Panc1 (cell line): ENCODE data around the gene INTS3. TPM values are rescaled to one million over a fixed set of nuclear protein-coding genes. Genes with fewer than 3 reads are reported as not detected.

Source experiments
- ATAC-seq: fragments of 200-7000 bp; cut with Tn5 transposase; 2 replicates; pipeline ENCODE4 v1.9.1; 2020; ENCODE audit warnings: mild to moderate bottlenecking, moderate library complexity
- BruUV-seq: library from RNA; stranded (reverse); fragments of 400-500 nt; replicated peaks from 2 replicates; lab custom pipeline; 2021; lab: Mats Ljungman, UMichigan
- CTCF ChIA-PET: fragments of 300-600 bp; sonication (Branson Sonifier 250); formaldehyde crosslinking; loops from one replicate; lab custom pipeline; 2022; ENCODE audit warnings: antibody characterized with exemption; lab: Charles Lee
- POLR2A ChIA-PET: fragments of 300-600 bp; sonication (Branson Sonifier 250); formaldehyde crosslinking; loops from one replicate; lab custom pipeline; 2022; ENCODE audit warnings: antibody characterized with exemption; lab: Charles Lee
- DNase-seq: peaks from one replicate; pipeline ENCODE4 v3.0.0-alpha.2; 2010; ENCODE audit warnings: low read depth, low spot score
- H3K27ac ChIP-seq: 2 replicates; pipeline ENCODE4 v1.5.1; 2011; ENCODE audit warnings: mild to moderate bottlenecking, low read length, inconsistent platforms
- H3K27me3 ChIP-seq: fragments of 200-500 bp; sonication (Bioruptor generic); 2 replicates; pipeline ENCODE4 v1.6.0; 2014; ENCODE audit warnings: low read length, inconsistent platforms; ENCODE audit not compliant: control insufficient read depth, insufficient read depth
- H3K36me3 ChIP-seq: fragments of 200-500 bp; sonication (Bioruptor generic); 2 replicates; pipeline ENCODE4 v1.5.1; 2014; ENCODE audit warnings: inconsistent platforms, mild to moderate bottlenecking, low read length, moderate library complexity; ENCODE audit not compliant: control insufficient read depth, insufficient read depth
- H3K4me1 ChIP-seq: 2 replicates; pipeline ENCODE4 v1.5.1; 2011; ENCODE audit warnings: inconsistent platforms, mild to moderate bottlenecking, low read length, moderate library complexity; ENCODE audit not compliant: control insufficient read depth, insufficient read depth
- H3K4me3 ChIP-seq, 2 experiments: 2 replicates each; pipeline ENCODE4 v1.5.1; 2011 to 2012; ENCODE audit warnings: low read depth in 2 of 2, low read length in 2 of 2, mild to moderate bottlenecking in 2 of 2, inconsistent platforms in 1 of 2, moderate library complexity in 1 of 2
- H3K9me3 ChIP-seq: fragments of 200-500 bp; sonication (Bioruptor generic); 2 replicates; pipeline ENCODE4 v1.5.1; 2014; ENCODE audit warnings: low read depth, mild to moderate bottlenecking, inconsistent platforms, low read length, moderate library complexity; ENCODE audit not compliant: control insufficient read depth, insufficient read depth
- CTCF ChIP-seq: fragments of 450-650 bp; IDR thresholded peaks from 2 replicates; pipeline ENCODE4 v1.5.1; 2017; ENCODE audit warnings: mild to moderate bottlenecking
- POLR2AphosphoS5 ChIP-seq: IDR thresholded peaks from 2 replicates; pipeline ENCODE4 v1.6.1; 2012; ENCODE audit warnings: mild to moderate bottlenecking, low read depth, low read length, moderate library complexity
- REST ChIP-seq, 2 experiments: IDR thresholded peaks; 2 replicates each; pipeline ENCODE4 v1.6.1; 2011 to 2012; ENCODE audit warnings: low read depth in 2 of 2, control low read depth in 1 of 2, low read length in 1 of 2, mild to moderate bottlenecking in 1 of 2, moderate library complexity in 1 of 2; ENCODE audit not compliant: insufficient read depth in 1 of 2
- SIN3A ChIP-seq: IDR thresholded peaks from 2 replicates; pipeline ENCODE4 v1.6.1; 2012; ENCODE audit warnings: low read depth, mild to moderate bottlenecking, low read length, moderate library complexity, borderline replicate concordance; ENCODE audit not compliant: insufficient read depth
- TCF7L2 ChIP-seq: IDR thresholded peaks from 2 replicates; pipeline ENCODE4 v1.6.1; 2011; ENCODE audit warnings: mild to moderate bottlenecking, low read depth, low read length, inconsistent platforms
- in situ Hi-C: cut with HindIII; loops from 2 replicates; pipeline ENCODE4 v1.10.0; 2016; ENCODE audit warnings: low sequenced_read_pairs, low pct_unique_long_range_greater_than_20kb
- intact Hi-C: fragments of 100-400 bp; cut with micrococcal nuclease; formaldehyde crosslinking; loops from one replicate; pipeline ENCODE4 v1.10.0; 2022; ENCODE audit not compliant: unreplicated experiment
- total RNA-seq: library from RNA; stranded (reverse); gene quantifications from one replicate; pipeline ENCODE4 v1.2.1, GENCODE V29; 2021; ENCODE audit not compliant: unreplicated experiment

INTS3 gene
- total RNA-seq, 1 experiment from 2014 or later, result 77.3 TPM

- TF ChIP-seq CTCF, result no peak
- no peak for TF ChIP-seq REST (IDR thresholded peaks at IDR 0.05; ENCODE audit: insufficient read depth in 1 of 2, low read depth in 2 of 2, low read length in 1 of 2)
- TF ChIP-seq TCF7L2, result no peak
- TF ChIP-seq POLR2AphosphoS5, result no peak
- TF ChIP-seq SIN3A, result no peak
- in situ Hi-C loops, result no loop called here
- intact Hi-C loops, result loop anchor here (10.0 kb wide), 1 partner anchor 262 kb away; no protein-coding TSS in a partner anchor
- no peak overlapping the region for H3K27ac ChIP-seq
- H3K4me1 ChIP-seq, result peaks cover 8% of the 10 kb centered on the region
- no TSS peak for BruUV-seq
- ATAC-seq, result no peak; the same call in 1 of the 2 replicates
- ChIA-PET CTCF (no interaction called here), POLR2A (no interaction called here)
- DNase-seq, result no peak
- H3K4me3 ChIP-seq, result peak overlapping the region; percentile 60 to 61
- H3K36me3 ChIP-seq, result peaks cover 3% of the 10 kb centered on the region; the same call in 1 of the 2 replicates
- no peaks in the 10 kb centered on the region for H3K9me3 ChIP-seq
- H3K27me3 ChIP-seq, result no peaks in the 10 kb centered on the region
Measured at GRCh38 chr1:153776352-153776751, 48.5 kb downstream of the INTS3 start.

DNA sequence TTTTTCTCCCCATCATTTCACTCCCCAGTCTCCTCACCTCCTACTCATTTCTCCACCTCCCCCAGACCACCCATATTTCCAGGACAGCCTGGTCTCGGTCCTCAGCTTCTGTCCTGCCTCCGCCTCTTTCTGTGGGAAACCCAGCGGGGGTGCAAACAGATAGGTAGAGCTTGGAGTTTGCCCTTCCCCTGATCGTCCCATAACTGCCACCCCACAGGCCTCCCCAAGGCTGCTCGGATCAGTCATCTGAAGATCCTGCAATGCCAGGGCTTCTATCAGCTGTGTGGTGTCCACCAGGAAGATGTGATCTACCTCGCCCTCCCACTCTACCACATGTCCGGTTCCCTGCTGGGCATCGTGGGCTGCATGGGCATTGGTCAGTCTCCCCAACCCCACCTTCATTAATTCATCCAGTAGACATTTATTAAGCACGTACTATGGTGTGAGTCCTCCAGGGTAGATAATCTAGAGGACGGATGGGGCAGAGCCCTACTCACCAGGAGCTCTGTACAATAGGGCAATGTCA lies 49.1 kb downstream of the INTS3 start:
- intact Hi-C loops (loop anchor here (10.0 kb wide), 1 partner anchor 262 kb away; no protein-coding TSS in a partner anchor), in situ Hi-C loops (no loop called here)
- Histone ChIP-seq H3K36me3 (peaks cover 3% of the 10 kb centered on the region; the same call in 1 of the 2 replicates), H3K27me3 (no peaks in the 10 kb centered on the region), H3K9me3 (no peaks in the 10 kb centered on the region), H3K27ac (no peak overlapping the region), H3K4me3 (no peak overlapping the region), H3K4me1 (peaks cover 8% of the 10 kb centered on the region)
- ChIA-PET POLR2A (no interaction called here), CTCF (no interaction called here)
- TF ChIP-seq SIN3A (no peak), TCF7L2 (no peak), POLR2AphosphoS5 (no peak), CTCF (no peak), REST (IDR thresholded peaks at IDR 0.05; ENCODE audit: insufficient read depth in 1 of 2, low read depth in 2 of 2, low read length in 1 of 2) (no peak)
- ATAC-seq (no peak), DNase-seq (no peak)
- no TSS peak for BruUV-seq
